Memory B cell (primary cell): ENCODE measurements around the gene AGA.

ENCODE experiments used
- ATAC-seq: fragments of 150-1000 bp; cut with Tn5 transposase; 2 replicates; pipeline ENCODE4 v1.10.0; 2021; ENCODE audit warnings: low read depth, mild to moderate bottlenecking, moderate library complexity
- DNase-seq, 2 donors: peaks; one replicate each; pipeline ENCODE4 v3.0.0; 2022; ENCODE audit warnings: low spot score in 2 of 2
- H3K27ac Mint-ChIP-seq: one replicate; pipeline ENCODE4 v1.8.0; 2022; ENCODE audit warnings: mild to moderate bottlenecking, moderate library complexity, mixed read lengths
- H3K27me3 Mint-ChIP-seq: one replicate; pipeline ENCODE4 v1.8.0; 2022; ENCODE audit warnings: mixed read lengths
- H3K36me3 Mint-ChIP-seq: one replicate; pipeline ENCODE4 v1.8.0; 2022; ENCODE audit warnings: mild to moderate bottlenecking, mixed read lengths
- H3K4me1 Mint-ChIP-seq: one replicate; pipeline ENCODE4 v1.8.0; 2022; ENCODE audit warnings: mixed read lengths
- H3K4me3 Mint-ChIP-seq: one replicate; pipeline ENCODE4 v1.8.0; 2022; ENCODE audit warnings: mild to moderate bottlenecking, moderate library complexity, mixed read lengths
- H3K9me3 Mint-ChIP-seq: one replicate; pipeline ENCODE4 v1.8.0; 2022; ENCODE audit warnings: mixed read lengths

The AGA gene

DNA sequence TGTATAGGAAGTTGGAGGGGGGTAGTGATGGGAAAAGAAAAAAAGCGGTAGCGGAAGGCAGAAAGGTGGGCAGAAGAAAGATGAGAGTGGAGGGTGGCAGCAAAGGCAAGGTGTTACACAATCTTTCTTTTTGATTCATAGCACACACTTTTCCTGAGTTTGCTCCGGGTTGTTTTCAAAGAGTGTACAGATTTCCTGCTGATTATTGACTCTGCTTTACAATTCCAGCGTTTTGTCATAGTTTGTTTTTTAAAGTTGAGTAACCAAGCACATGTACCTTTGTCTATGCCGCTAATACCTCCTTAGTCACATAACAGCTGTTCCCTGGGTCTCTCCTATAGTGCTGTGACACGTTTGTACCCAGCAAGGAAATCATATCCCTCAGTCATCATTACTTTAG lies 50.3 kb downstream of the AGA start:
- H3K27me3 Mint-ChIP-seq, result peaks cover 11% of the 10 kb centered on the region
- no peak for ATAC-seq
- H3K9me3 Mint-ChIP-seq, result no peaks in the 10 kb centered on the region
- no peak for DNase-seq
- H3K4me1 Mint-ChIP-seq, result peaks cover 2% of the 10 kb centered on the region
- no peaks in the 10 kb centered on the region for H3K36me3 Mint-ChIP-seq
- no peak overlapping the region for H3K4me3 Mint-ChIP-seq
- H3K27ac Mint-ChIP-seq, result no peak overlapping the region

GRCh38 chr4:177391287-177391686 lies 51.0 kb downstream of the AGA start:
- DNase-seq, result no peak
- Mint-ChIP-seq H3K4me1 (peaks cover 2% of the 10 kb centered on the region), H3K36me3 (no peaks in the 10 kb centered on the region), H3K27ac (no peak overlapping the region), H3K27me3 (peaks cover 11% of the 10 kb centered on the region), H3K4me3 (no peak overlapping the region), H3K9me3 (no peaks in the 10 kb centered on the region)
- no peak for ATAC-seq

DNA sequence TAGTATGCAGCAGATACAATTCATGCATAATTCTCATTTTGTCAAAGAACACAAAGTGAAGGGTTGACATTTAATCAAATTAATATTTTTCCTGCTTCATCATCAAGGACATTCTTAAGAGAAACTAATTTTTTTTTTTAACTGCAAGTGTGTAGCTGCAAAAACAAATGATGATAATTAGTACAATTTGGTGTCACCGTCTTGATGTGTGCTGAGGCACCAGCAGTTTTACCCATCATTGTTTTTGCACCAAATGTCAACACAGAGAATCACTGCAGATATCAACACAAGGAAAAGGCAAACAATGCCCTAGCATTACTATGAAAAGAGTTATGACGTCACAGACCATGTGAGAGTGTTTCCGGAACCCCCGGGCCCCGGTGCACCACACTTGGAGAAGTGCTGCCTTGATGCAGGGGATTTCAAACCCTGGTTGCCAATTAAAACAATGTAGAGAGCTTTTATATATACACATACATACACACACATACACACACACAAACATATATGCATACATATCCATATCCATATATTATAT lies 55.9 kb downstream of the AGA start:
- DNase-seq (no peak), ATAC-seq (no peak)
- H3K36me3 Mint-ChIP-seq, result no peaks in the 10 kb centered on the region
- no peaks in the 10 kb centered on the region for H3K9me3 Mint-ChIP-seq
- no peak overlapping the region for H3K27ac Mint-ChIP-seq
- peaks cover 14% of the 10 kb centered on the region for H3K27me3 Mint-ChIP-seq
- peaks cover 2% of the 10 kb centered on the region for H3K4me1 Mint-ChIP-seq
- H3K4me3 Mint-ChIP-seq, result no peak overlapping the region

GRCh38 chr4:177385576-177386277 lies 56.5 kb downstream of the AGA start:
- ATAC-seq (no peak), DNase-seq (no peak)

GRCh38 chr4:177384856-177385397 lies 57.3 kb downstream of the AGA start:
- H3K27me3 Mint-ChIP-seq, result peaks cover 9% of the 10 kb centered on the region
- H3K9me3 Mint-ChIP-seq, result no peaks in the 10 kb centered on the region
- ATAC-seq, result no peak
- H3K4me1 Mint-ChIP-seq, result no peaks in the 10 kb centered on the region
- H3K4me3 Mint-ChIP-seq, result no peak overlapping the region
- no peak overlapping the region for H3K27ac Mint-ChIP-seq
- no peak for DNase-seq
- H3K36me3 Mint-ChIP-seq, result no peaks in the 10 kb centered on the region

More at GRCh38 chr4:177385576-177386277, 56.5 kb downstream of the AGA start:
- Mint-ChIP-seq H3K9me3 (no peaks in the 10 kb centered on the region), H3K4me1 (peaks cover 2% of the 10 kb centered on the region), H3K27me3 (peaks cover 10% of the 10 kb centered on the region), H3K36me3 (no peaks in the 10 kb centered on the region), H3K4me3 (no peak overlapping the region), H3K27ac (no peak overlapping the region)

- Mint-ChIP-seq H3K4me3 (no peak overlapping the region), H3K4me1 (no peaks in the 10 kb centered on the region), H3K9me3 (no peaks in the 10 kb centered on the region), H3K36me3 (no peaks in the 10 kb centered on the region), H3K27ac (no peak overlapping the region), H3K27me3 (peaks cover 9% of the 10 kb centered on the region)
- DNase-seq (no peak), ATAC-seq (no peak)
Observed at GRCh38 chr4:177381762-177382310, 60.4 kb downstream of the AGA start.
